Measurements from ENCODE around the gene MOSMO. TPM values are rescaled to one million over a fixed set of nuclear protein-coding genes. Genes with fewer than 3 reads are reported as not detected.

Gene MOSMO
- total RNA-seq, 6 experiments from 2014 or later: 6.7 to 13.4 (median 7.5) TPM

- Histone ChIP-seq H3K9me3 (no peaks in the 10 kb centered on the region), H3K27me3 (no peaks in the 10 kb centered on the region), H3K36me3 (no peaks in the 10 kb centered on the region), H3K4me3 (peak overlapping the region; percentile 66 to 98 (median 90)), H3K4me1 (peaks cover 0 to 31% (median 5%) of the 10 kb centered on the region in 4 donors), H3K27ac (peak overlapping the region in 1 of 3 donors; percentile 84)
- TF ChIP-seq POLR2A (IDR thresholded peaks at IDR 0.05) (no peak), CTCF (IDR thresholded peaks at IDR 0.05) (no peak)
- 12% methylated on average over 8 of the region's 8 CpGs for WGBS (ENCODE audit: insufficient coverage, low coverage, low lambda C conversion rate, missing lambda C conversion rate)
- DNase-seq: no peak
- ATAC-seq: no peak
- intact Hi-C loops (cut with DNase I): loop anchor here (5.0 to 10.0 kb wide), 2 partner anchors 178 to 180 kb away; no protein-coding TSS in a partner anchor
Measured at GRCh38 chr16:22007159-22007508, 777 bp upstream of the MOSMO start.

- peak overlapping the region in 2 of 3 donors; percentile 37 to 84 for H3K27ac ChIP-seq
- intact Hi-C loops (cut with DNase I): loop anchor here (5.0 to 10.0 kb wide), 2 partner anchors 176 to 179 kb away; no protein-coding TSS in a partner anchor
- no peaks in the 10 kb centered on the region for H3K9me3 ChIP-seq
- peaks cover 0 to 36% (median 5%) of the 10 kb centered on the region in 4 donors for H3K4me1 ChIP-seq
- ATAC-seq: peak in 2 of 4 donors; percentile 2 to 24
- peak overlapping the region; percentile 77 to 98 (median 80) for H3K4me3 ChIP-seq
- no peaks in the 10 kb centered on the region for H3K36me3 ChIP-seq
- peak in 2 of 3 donors; percentile 43 to 59 for DNase-seq
- WGBS (ENCODE audit: insufficient coverage, low coverage, low lambda C conversion rate, missing lambda C conversion rate): 0% methylated on average over 30 of the region's 65 CpGs
- H3K27me3 ChIP-seq: no peaks in the 10 kb centered on the region
- TF ChIP-seq POLR2A (IDR thresholded peaks at IDR 0.05): no peak
- no peak for TF ChIP-seq CTCF (IDR thresholded peaks at IDR 0.05)
Measured at GRCh38 chr16:22008215-22009059, 526 bp downstream of the MOSMO start.

GRCh38 chr16:22010902-22011301 lies 3.0 kb downstream of the MOSMO start:
- Histone ChIP-seq H3K4me1 (peaks cover 0 to 58% (median 11%) of the 10 kb centered on the region in 4 donors), H3K36me3 (no peaks in the 10 kb centered on the region), H3K27ac (no peak overlapping the region), H3K4me3 (no peak overlapping the region), H3K9me3 (no peaks in the 10 kb centered on the region), H3K27me3 (no peaks in the 10 kb centered on the region)
- intact Hi-C loops (cut with DNase I): no loop called here
- TF ChIP-seq POLR2A (IDR thresholded peaks at IDR 0.05): no peak
- TF ChIP-seq CTCF (IDR thresholded peaks at IDR 0.05): no peak
- DNase-seq (no peak), ATAC-seq (no peak)
- 30% methylated on average over 5 of the region's 5 CpGs for WGBS (ENCODE audit: insufficient coverage, low coverage, low lambda C conversion rate, missing lambda C conversion rate)

GRCh38 chr16:22012241-22012640 lies 4.3 kb downstream of the MOSMO start:
- no peaks in the 10 kb centered on the region for H3K27me3 ChIP-seq
- peaks cover 0 to 62% (median 9%) of the 10 kb centered on the region in 4 donors for H3K4me1 ChIP-seq
- H3K36me3 ChIP-seq: no peaks in the 10 kb centered on the region
- no peak for ATAC-seq
- H3K4me3 ChIP-seq: no peak overlapping the region
- no peaks in the 10 kb centered on the region for H3K9me3 ChIP-seq
- intact Hi-C loops (cut with DNase I): no loop called here
- H3K27ac ChIP-seq: no peak overlapping the region
- DNase-seq: no peak
- 44% methylated on average over 2 of the region's 2 CpGs for WGBS (ENCODE audit: insufficient coverage, low coverage, low lambda C conversion rate, missing lambda C conversion rate)
- TF ChIP-seq CTCF (IDR thresholded peaks at IDR 0.05): no peak
- TF ChIP-seq POLR2A (IDR thresholded peaks at IDR 0.05): no peak

Data from right lobe of liver (tissue), 6 donors.